Astrocyte (in vitro differentiated cells and primary cell): ENCODE measurements around the gene NRG3. TPM values are rescaled to one million over a fixed set of nuclear protein-coding genes. Genes with fewer than 3 reads are reported as not detected.

Source experiments
- DNase-seq: peaks from one replicate; pipeline ENCODE4 v3.0.0-alpha.2; 2010; ENCODE audit warnings: low read depth
- FAIRE-seq: peaks from 2 replicates; lab custom pipeline; 2011; peaks lifted over from hg19 to GRCh38; lab: Jason Lieb, UNC
- H2AFZ ChIP-seq: 2 replicates; pipeline ENCODE4 v1.6.0; 2012; ENCODE audit warnings: low read depth, low read length, inconsistent platforms
- H3K27ac ChIP-seq: 2 replicates; pipeline ENCODE4 v1.5.1; 2011; ENCODE audit warnings: low read depth, low read length, inconsistent platforms
- H3K27me3 ChIP-seq: 2 replicates; pipeline ENCODE4 v1.6.0; 2011; ENCODE audit warnings: low read length, inconsistent platforms; ENCODE audit not compliant: insufficient read depth
- H3K36me3 ChIP-seq: 2 replicates; pipeline ENCODE4 v1.5.1; 2011; ENCODE audit warnings: low read length, inconsistent platforms; ENCODE audit not compliant: insufficient read depth
- H3K4me1 ChIP-seq: 2 replicates; pipeline ENCODE4 v1.5.1; 2011; ENCODE audit warnings: low read length, inconsistent platforms; ENCODE audit not compliant: insufficient read depth
- H3K4me2 ChIP-seq: 2 replicates; pipeline ENCODE4 v1.6.0; 2012; ENCODE audit warnings: low read length, inconsistent platforms
- H3K4me3 ChIP-seq: 2 replicates; pipeline ENCODE4 v1.5.1; 2011; ENCODE audit warnings: low read depth, mild to moderate bottlenecking, low read length, inconsistent platforms; ENCODE audit not compliant: insufficient read depth
- H3K79me2 ChIP-seq: 2 replicates; pipeline ENCODE4 v1.6.0; 2012; ENCODE audit warnings: mild to moderate bottlenecking, low read length, inconsistent platforms; ENCODE audit not compliant: insufficient read depth
- H3K9ac ChIP-seq: 2 replicates; pipeline ENCODE4 v1.6.0; 2012; ENCODE audit warnings: mild to moderate bottlenecking, low read length, inconsistent platforms
- H3K9me3 ChIP-seq: 2 replicates; pipeline ENCODE4 v1.5.1; 2012; ENCODE audit warnings: low read depth, mild to moderate bottlenecking, low read length, inconsistent platforms; ENCODE audit not compliant: insufficient read depth
- H4K20me1 ChIP-seq: 2 replicates; pipeline ENCODE4 v1.6.0; 2012; ENCODE audit warnings: low read length, inconsistent platforms; ENCODE audit not compliant: insufficient read depth
- H3K27ac Mint-ChIP-seq: one replicate; pipeline ENCODE4 v1.8.0; 2021; ENCODE audit warnings: mild to moderate bottlenecking, mixed read lengths; ENCODE audit not compliant: unreplicated experiment
- H3K27me3 Mint-ChIP-seq: one replicate; pipeline ENCODE4 v1.8.0; 2021; ENCODE audit warnings: low read depth, mixed read lengths; ENCODE audit not compliant: unreplicated experiment
- H3K36me3 Mint-ChIP-seq: one replicate; pipeline ENCODE4 v1.8.0; 2021; ENCODE audit warnings: low read depth, mixed read lengths; ENCODE audit not compliant: unreplicated experiment
- H3K4me1 Mint-ChIP-seq: one replicate; pipeline ENCODE4 v1.8.0; 2021; ENCODE audit warnings: low read depth, mixed read lengths; ENCODE audit not compliant: unreplicated experiment
- H3K4me3 Mint-ChIP-seq: one replicate; pipeline ENCODE4 v1.8.0; 2021; ENCODE audit warnings: mild to moderate bottlenecking, moderate library complexity, mixed read lengths; ENCODE audit not compliant: unreplicated experiment
- H3K9me3 Mint-ChIP-seq: one replicate; pipeline ENCODE4 v1.8.0; 2021; ENCODE audit warnings: mild to moderate bottlenecking, mixed read lengths; ENCODE audit not compliant: unreplicated experiment
- EZH2 ChIP-seq: IDR thresholded peaks from 2 replicates; pipeline ENCODE4 v1.6.1; 2012; ENCODE audit warnings: mild to moderate bottlenecking, low read length, inconsistent platforms; ENCODE audit not compliant: insufficient read depth
- total RNA-seq: library from RNA; stranded (reverse); gene quantifications from 2 replicates; pipeline ENCODE4 v1.2.1, GENCODE V29; 2021
- TF ChIP-seq, protein P1 (sequence below): IDR thresholded peaks from 2 replicates; pipeline ENCODE4 v1.5.1; 2011; ENCODE audit warnings: low read depth, mild to moderate bottlenecking, inconsistent platforms, low read length, moderate library complexity; ENCODE audit not compliant: insufficient read depth

The NRG3 gene
- total RNA-seq, 1 donor from 2014 or later, result 2.1 TPM

GRCh38 chr10:82438277-82438676, 563.3 kb downstream of the NRG3 start:
- no peaks in the 10 kb centered on the region for H3K4me1 ChIP-seq
- no peaks in the 10 kb centered on the region for H3K4me1 Mint-ChIP-seq
- DNase-seq, result no peak

DNA sequence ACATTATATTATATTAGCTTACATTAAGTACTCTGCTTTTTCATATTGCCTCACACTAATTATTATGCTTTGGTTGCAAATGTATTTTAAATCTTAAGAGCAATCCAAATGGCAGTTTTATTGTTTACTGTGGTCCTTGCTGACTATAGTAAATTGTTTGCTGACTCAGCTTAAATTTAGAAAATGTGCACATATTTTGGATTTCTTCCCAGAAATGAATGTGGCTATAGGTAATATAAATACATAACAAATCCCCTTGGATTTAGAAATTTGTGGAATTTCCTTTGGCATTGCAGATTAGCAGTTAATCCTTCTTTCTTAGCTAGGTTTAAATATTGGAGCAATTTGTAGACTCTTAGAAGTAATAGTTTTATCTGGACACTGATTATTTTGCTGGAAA, 565.8 kb downstream of the NRG3 start:
- FAIRE-seq (no peak), DNase-seq (no peak)
- no peaks in the 10 kb centered on the region for H3K4me1 ChIP-seq
- Mint-ChIP-seq H3K36me3 (no peaks in the 10 kb centered on the region), H3K4me1 (no peaks in the 10 kb centered on the region), H3K27ac (no peak overlapping the region), H3K27me3 (no peaks in the 10 kb centered on the region), H3K9me3 (no peaks in the 10 kb centered on the region), H3K4me3 (no peak overlapping the region)
- no peak overlapping the region for H3K9ac ChIP-seq
- no peak overlapping the region for H3K27ac ChIP-seq
- no peaks in the 10 kb centered on the region for H3K79me2 ChIP-seq
- H4K20me1 ChIP-seq, result no peaks in the 10 kb centered on the region
- H3K4me3 ChIP-seq, result no peak overlapping the region
- H3K4me2 ChIP-seq, result no peak overlapping the region
- no peak overlapping the region for H2AFZ ChIP-seq
- TF ChIP-seq EZH2, result no peak
- TF ChIP-seq, protein P1, sequence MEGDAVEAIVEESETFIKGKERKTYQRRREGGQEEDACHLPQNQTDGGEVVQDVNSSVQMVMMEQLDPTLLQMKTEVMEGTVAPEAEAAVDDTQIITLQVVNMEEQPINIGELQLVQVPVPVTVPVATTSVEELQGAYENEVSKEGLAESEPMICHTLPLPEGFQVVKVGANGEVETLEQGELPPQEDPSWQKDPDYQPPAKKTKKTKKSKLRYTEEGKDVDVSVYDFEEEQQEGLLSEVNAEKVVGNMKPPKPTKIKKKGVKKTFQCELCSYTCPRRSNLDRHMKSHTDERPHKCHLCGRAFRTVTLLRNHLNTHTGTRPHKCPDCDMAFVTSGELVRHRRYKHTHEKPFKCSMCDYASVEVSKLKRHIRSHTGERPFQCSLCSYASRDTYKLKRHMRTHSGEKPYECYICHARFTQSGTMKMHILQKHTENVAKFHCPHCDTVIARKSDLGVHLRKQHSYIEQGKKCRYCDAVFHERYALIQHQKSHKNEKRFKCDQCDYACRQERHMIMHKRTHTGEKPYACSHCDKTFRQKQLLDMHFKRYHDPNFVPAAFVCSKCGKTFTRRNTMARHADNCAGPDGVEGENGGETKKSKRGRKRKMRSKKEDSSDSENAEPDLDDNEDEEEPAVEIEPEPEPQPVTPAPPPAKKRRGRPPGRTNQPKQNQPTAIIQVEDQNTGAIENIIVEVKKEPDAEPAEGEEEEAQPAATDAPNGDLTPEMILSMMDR, result no peak
- H3K36me3 ChIP-seq, result no peaks in the 10 kb centered on the region
- H3K9me3 ChIP-seq, result no peaks in the 10 kb centered on the region
- H3K27me3 ChIP-seq, result no peaks in the 10 kb centered on the region

More at GRCh38 chr10:82438277-82438676, 563.3 kb downstream of the NRG3 start:
- no peak for FAIRE-seq
- Histone ChIP-seq H4K20me1 (no peaks in the 10 kb centered on the region), H3K27me3 (no peaks in the 10 kb centered on the region), H3K79me2 (no peaks in the 10 kb centered on the region), H3K27ac (no peak overlapping the region), H2AFZ (no peak overlapping the region), H3K4me3 (no peak overlapping the region), H3K36me3 (no peaks in the 10 kb centered on the region), H3K9me3 (no peaks in the 10 kb centered on the region), H3K9ac (no peak overlapping the region), H3K4me2 (no peak overlapping the region)
- peaks cover 12% of the 10 kb centered on the region for H3K9me3 Mint-ChIP-seq
- no peak overlapping the region for H3K27ac Mint-ChIP-seq
- H3K36me3 Mint-ChIP-seq, result no peaks in the 10 kb centered on the region
- H3K4me3 Mint-ChIP-seq, result no peak overlapping the region
- no peak for TF ChIP-seq EZH2
- TF ChIP-seq, protein P1, result no peak
- H3K27me3 Mint-ChIP-seq, result peaks cover 2% of the 10 kb centered on the region

GRCh38 chr10:82452046-82452445, 577.1 kb downstream of the NRG3 start:
- no peaks in the 10 kb centered on the region for H3K9me3 Mint-ChIP-seq
- Histone ChIP-seq H3K9me3 (no peaks in the 10 kb centered on the region), H3K4me3 (no peak overlapping the region), H3K27me3 (no peaks in the 10 kb centered on the region), H4K20me1 (no peaks in the 10 kb centered on the region), H3K27ac (no peak overlapping the region), H3K4me1 (no peaks in the 10 kb centered on the region), H3K36me3 (no peaks in the 10 kb centered on the region), H3K79me2 (no peaks in the 10 kb centered on the region), H2AFZ (no peak overlapping the region), H3K4me2 (no peak overlapping the region), H3K9ac (no peak overlapping the region)
- no peak overlapping the region for H3K27ac Mint-ChIP-seq
- TF ChIP-seq EZH2, result no peak
- TF ChIP-seq, protein P1, result no peak
- H3K4me1 Mint-ChIP-seq, result no peaks in the 10 kb centered on the region
- H3K36me3 Mint-ChIP-seq, result no peaks in the 10 kb centered on the region
- no peak for FAIRE-seq
- DNase-seq, result no peak
- no peaks in the 10 kb centered on the region for H3K27me3 Mint-ChIP-seq
- H3K4me3 Mint-ChIP-seq, result no peak overlapping the region
